HEK293T (cell line): ENCODE results near the gene KIAA1671.

Experiments
- CTCF ChIA-PET: fragments of 350-600 bp; formaldehyde crosslinking; extraction: SDS; loops from one replicate; lab custom pipeline; 2021; ENCODE audit warnings: antibody characterized with exemption, inconsistent platforms; lab: Yijun Ruan, JAX
- POLR2A ChIA-PET: fragments of 350-600 bp; formaldehyde crosslinking; extraction: SDS; loops from one replicate; lab custom pipeline; 2020; ENCODE audit warnings: antibody characterized with exemption, inconsistent platforms; lab: Yijun Ruan, JAX
- DNase-seq: peaks from one replicate; pipeline ENCODE4 v3.0.0; 2012; ENCODE audit warnings: mixed read lengths; ENCODE audit errors: extremely low spot score
- ARNT ChIP-seq: fragments of 450-650 bp; IDR thresholded peaks from 2 replicates; pipeline ENCODE4 v1.6.1; 2017; ENCODE audit warnings: mild to moderate bottlenecking
- BHLHE40 ChIP-seq: fragments of 450-650 bp; IDR thresholded peaks from 2 replicates; pipeline ENCODE4 v1.6.1; 2016; ENCODE audit warnings: mild to moderate bottlenecking, moderate library complexity, borderline replicate concordance
- CTBP1 ChIP-seq: fragments of 450-650 bp; IDR thresholded peaks from 2 replicates; pipeline ENCODE4 v1.6.1; 2016; ENCODE audit warnings: borderline replicate concordance
- ELF4 ChIP-seq: fragments of 450-650 bp; IDR thresholded peaks from 2 replicates; pipeline ENCODE4 v1.6.1; 2017; ENCODE audit warnings: antibody characterized with exemption
- FOXA1 ChIP-seq: fragments of 450-650 bp; IDR thresholded peaks from 2 replicates; pipeline ENCODE4 v1.6.1; 2016; ENCODE audit warnings: mild to moderate bottlenecking
- FOXK2 ChIP-seq: fragments of 450-650 bp; IDR thresholded peaks from 2 replicates; pipeline ENCODE4 v1.6.1; 2016; ENCODE audit warnings: mild to moderate bottlenecking
- FOXM1 ChIP-seq: fragments of 450-650 bp; IDR thresholded peaks from 2 replicates; pipeline ENCODE4 v1.6.1; 2017; ENCODE audit warnings: mild to moderate bottlenecking, borderline replicate concordance
- HDGF ChIP-seq: fragments of 450-650 bp; IDR thresholded peaks from 2 replicates; pipeline ENCODE4 v1.6.1; 2017; ENCODE audit warnings: antibody characterized with exemption, borderline replicate concordance
- L3MBTL2 ChIP-seq: fragments of 450-650 bp; conservative IDR thresholded peaks from 2 replicates; pipeline ENCODE4 v1.6.1; 2016; ENCODE audit warnings: mild to moderate bottlenecking
- LEF1 ChIP-seq: fragments of 450-650 bp; IDR thresholded peaks from 2 replicates; pipeline ENCODE4 v1.6.1; 2017; ENCODE audit warnings: mild to moderate bottlenecking, borderline replicate concordance
- NFRKB ChIP-seq: fragments of 450-650 bp; IDR thresholded peaks from 2 replicates; pipeline ENCODE4 v1.6.1; 2016; ENCODE audit warnings: mild to moderate bottlenecking, moderate library complexity
- PKNOX1 ChIP-seq: fragments of 450-650 bp; IDR thresholded peaks from 2 replicates; pipeline ENCODE4 v1.6.1; 2016
- SP1 ChIP-seq: fragments of 450-650 bp; IDR thresholded peaks from 2 replicates; pipeline ENCODE4 v1.6.1; 2017
- SUZ12 ChIP-seq: fragments of 450-650 bp; IDR thresholded peaks from 2 replicates; pipeline ENCODE4 v1.6.1; 2016; ENCODE audit warnings: mild to moderate bottlenecking
- TARDBP ChIP-seq: fragments of 450-650 bp; IDR thresholded peaks from 2 replicates; pipeline ENCODE4 v1.6.1; 2016
- ZNF384 ChIP-seq: fragments of 450-650 bp; IDR thresholded peaks from 2 replicates; pipeline ENCODE4 v1.6.1; 2016

The KIAA1671 gene

GRCh38 chr22:25161017-25161915 is 208.8 kb downstream of the KIAA1671 start:
- ChIA-PET POLR2A (no interaction called here), CTCF (no interaction called here)
- DNase-seq, result no peak
- TF ChIP-seq PKNOX1 (no peak), NFRKB (no peak), ZNF384 (no peak), FOXM1 (no peak), BHLHE40 (no peak), FOXK2 (no peak), ELF4 (no peak), LEF1 (no peak), ARNT (no peak), FOXA1 (no peak), SP1 (no peak), TARDBP (no peak), CTBP1 (no peak), SUZ12 (no peak), HDGF (no peak), L3MBTL2 (no peak)

- no peak for DNase-seq
- TF ChIP-seq TARDBP, result no peak
- no peak for TF ChIP-seq FOXM1
- no peak for TF ChIP-seq ELF4
- no peak for TF ChIP-seq BHLHE40
- TF ChIP-seq NFRKB, result no peak
- no peak for TF ChIP-seq LEF1
- no peak for TF ChIP-seq ZNF384
- no peak for TF ChIP-seq L3MBTL2
- TF ChIP-seq FOXK2, result no peak
- no peak for TF ChIP-seq ARNT
- no peak for TF ChIP-seq SUZ12
- no peak for TF ChIP-seq CTBP1
- no peak for TF ChIP-seq PKNOX1
- no peak for TF ChIP-seq SP1
- TF ChIP-seq HDGF, result no peak
- no peak for TF ChIP-seq FOXA1
- ChIA-PET CTCF (no interaction called here), POLR2A (no interaction called here)
Measured at GRCh38 chr22:25161916-25162530, 209.5 kb downstream of the KIAA1671 start.

GRCh38 chr22:25162561-25162960 is 210.0 kb downstream of the KIAA1671 start:
- ChIA-PET POLR2A (interaction anchor here (0.6 kb wide), 1 partner anchor 9 kb away, joined by 3 read pairs; no protein-coding TSS in a partner anchor), CTCF (no interaction called here)
- DNase-seq, result no peak
- TF ChIP-seq FOXM1 (no peak), SP1 (no peak), LEF1 (no peak), ARNT (no peak), HDGF (no peak), CTBP1 (no peak), L3MBTL2 (no peak), BHLHE40 (no peak), FOXK2 (no peak), ZNF384 (no peak), SUZ12 (no peak), NFRKB (no peak), FOXA1 (no peak), PKNOX1 (no peak), ELF4 (no peak), TARDBP (no peak)

- CTCF ChIA-PET, result interaction anchor here (0.5 kb wide), 1 partner anchor 13 kb away, joined by 5 read pairs; no protein-coding TSS in a partner anchor
- no peak for DNase-seq
- POLR2A ChIA-PET, result no interaction called here
- no peak for TF ChIP-seq CTBP1
- TF ChIP-seq PKNOX1, result no peak
Measured at GRCh38 chr22:25165785-25166184, 213.3 kb downstream of the KIAA1671 start.
